GM21737 (cell line): Measurements from ENCODE around the gene OR6C74.

Experiments
- ATAC-seq: cut with Tn5 transposase; IDR thresholded peaks from one replicate; pipeline ENCODE4 v1.9.1; 2021; ENCODE audit warnings: mild to moderate bottlenecking, moderate library complexity; ENCODE audit not compliant: unreplicated experiment

The OR6C74 gene

DNA sequence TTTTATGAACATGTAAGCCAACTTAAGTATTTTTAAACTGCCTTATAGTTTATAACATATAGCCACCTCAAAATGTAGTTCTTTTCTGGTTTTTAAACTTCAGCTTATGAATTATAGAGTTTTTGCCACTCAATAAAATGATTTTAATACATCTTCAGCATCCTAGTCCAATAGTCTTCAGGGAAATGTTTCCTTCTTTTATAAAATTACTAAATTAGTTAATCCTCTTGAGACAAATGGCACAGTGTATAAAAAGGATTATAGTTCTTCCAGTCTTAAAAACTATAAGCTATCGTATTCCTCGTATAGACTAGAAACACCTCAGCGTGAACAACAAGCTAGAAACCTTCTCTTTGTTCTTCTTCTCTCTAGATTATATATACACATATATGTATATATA is at the start of gene OR6C74:
TSS of gene OR6C74 (plus strand) at position 301 of the 400 bp plus-strand sequence. CDS start 2,679 bp downstream, outside the sequence.
- ATAC-seq, result no peak

DNA sequence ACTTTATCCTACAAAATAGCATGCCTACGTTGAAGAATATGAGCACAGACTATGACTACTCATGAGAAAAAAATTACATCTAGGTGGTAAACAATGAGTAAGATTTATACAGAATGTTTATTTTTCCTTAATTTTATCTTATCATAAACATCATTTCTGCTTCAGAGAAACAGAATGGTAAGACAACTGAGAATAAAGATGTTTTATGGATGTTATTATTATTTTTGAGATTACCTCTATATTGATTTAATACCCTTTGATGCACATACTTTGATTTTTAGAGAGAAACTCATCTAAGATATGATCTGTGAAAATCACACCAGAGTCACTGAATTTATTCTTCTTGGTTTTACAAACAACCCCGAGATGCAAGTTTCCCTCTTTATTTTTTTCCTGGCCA is 23.7 kb upstream of the OR6C74 start, which contains the start of gene OR10A7:
TSS of gene OR10A7 (plus strand) at position 301 of the 400 bp plus-strand sequence. CDS start at position 301, 0 bp downstream.
- no peak for ATAC-seq

- ATAC-seq, result no peak
Measured at GRCh38 chr12:55226523-55226922, 17.9 kb upstream of the OR6C74 start.

- no peak for ATAC-seq
Measured at GRCh38 chr12:55227643-55228042, 16.8 kb upstream of the OR6C74 start.

DNA sequence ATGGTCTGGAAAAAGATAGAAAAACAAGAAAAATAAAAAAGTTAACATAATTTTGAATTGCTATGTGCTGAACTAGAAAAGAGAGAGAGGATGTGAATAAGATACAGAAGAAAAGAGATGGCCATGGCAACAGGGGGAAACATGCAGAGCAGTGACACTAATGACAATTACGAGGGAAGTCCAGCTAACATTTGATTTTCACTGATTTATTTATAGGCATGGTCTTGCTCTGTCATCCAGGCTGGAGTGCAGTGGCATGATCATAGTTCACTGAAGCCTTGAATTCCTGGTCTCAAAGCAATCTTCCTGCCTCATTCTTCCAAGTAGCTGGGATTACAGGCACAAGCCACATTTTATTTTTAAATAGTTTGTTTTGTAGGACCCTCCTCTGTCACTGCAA is 1.8 kb downstream of the OR6C74 start:
- no peak for ATAC-seq

DNA sequence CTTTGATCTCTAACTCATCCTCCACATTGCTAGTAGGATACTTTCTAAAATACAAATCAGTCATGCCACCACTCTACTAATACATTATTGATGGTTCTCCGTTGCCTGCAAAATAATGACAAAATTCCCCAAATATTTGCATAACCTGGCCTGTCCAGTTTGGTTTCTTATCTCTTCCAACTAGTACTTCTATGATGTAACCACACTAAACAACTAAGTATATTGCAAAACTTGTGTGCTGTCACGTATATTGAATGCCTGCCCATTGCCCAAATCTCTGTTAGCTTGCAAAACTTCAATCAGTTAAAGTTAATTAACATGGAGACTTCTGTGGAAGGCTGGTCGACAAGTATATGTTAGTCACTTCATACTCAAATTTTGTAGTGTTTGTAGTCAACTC is 6.5 kb downstream of the OR6C74 start:
- no peak for ATAC-seq

- ATAC-seq, result no peak
Measured at GRCh38 chr12:55253281-55253680, 8.9 kb downstream of the OR6C74 start.

DNA sequence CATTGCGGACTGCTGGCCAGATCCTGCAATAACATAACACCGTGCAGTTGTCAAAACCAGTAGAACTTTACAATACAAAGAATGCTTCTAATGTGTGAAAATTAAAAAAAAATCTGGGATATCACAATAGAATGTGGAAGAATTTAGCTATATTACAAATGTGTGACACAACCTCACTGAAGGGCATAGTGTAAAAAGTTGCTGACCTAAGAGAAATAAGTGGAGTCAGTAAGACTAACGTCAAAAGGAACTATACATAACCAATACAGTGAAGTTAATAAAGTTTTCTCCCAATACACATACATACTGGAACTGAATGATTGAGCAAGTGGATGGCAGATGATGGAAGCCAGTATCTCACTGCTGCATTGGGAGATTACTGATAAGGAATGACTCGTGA is 12.4 kb downstream of the OR6C74 start:
- ATAC-seq, result no peak

- no peak for ATAC-seq
Measured at GRCh38 chr12:55258303-55258702, 13.9 kb downstream of the OR6C74 start.

GRCh38 chr12:55280991-55281390 is 36.6 kb downstream of the OR6C74 start:
- ATAC-seq, result no peak

DNA sequence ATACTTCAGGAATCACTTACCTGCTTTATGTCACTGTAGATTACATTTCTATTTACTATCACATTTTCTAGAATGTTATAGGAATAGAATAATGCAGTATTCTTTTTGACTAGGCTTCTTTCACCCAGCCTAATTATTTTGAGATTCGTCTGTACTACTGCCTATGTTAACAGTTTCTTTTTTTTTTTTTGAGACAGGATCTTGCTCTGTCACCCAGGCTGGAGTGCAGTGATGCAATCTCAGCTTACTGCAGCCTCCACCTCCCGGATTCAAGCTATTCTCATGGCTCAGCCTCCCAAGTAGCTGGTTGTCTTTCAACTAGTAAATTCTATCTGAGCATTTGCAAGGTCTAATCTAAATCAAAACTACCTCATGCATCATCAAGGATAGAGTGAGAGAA is 45.6 kb downstream of the OR6C74 start:
- ATAC-seq, result no peak
